HEK293 (cell line): ENCODE data around the gene RNMT.

Source experiments
- CTCF ChIA-PET: fragments of 350-600 bp; formaldehyde crosslinking; extraction: SDS; loops from one replicate; lab custom pipeline; 2021; ENCODE audit warnings: antibody characterized with exemption; lab: Yijun Ruan, JAX
- POLR2A ChIA-PET: fragments of 300-600 bp; formaldehyde crosslinking; extraction: SDS; loops from one replicate; lab custom pipeline; 2020; ENCODE audit warnings: antibody characterized with exemption, inconsistent platforms; lab: Yijun Ruan, JAX
- H3K27ac ChIP-seq: fragments of 200-500 bp; sonication (Bioruptor generic); 2 replicates; pipeline ENCODE4 v1.5.1; 2014; ENCODE audit warnings: low read depth, low read length, control low read depth, inconsistent platforms; ENCODE audit errors: extremely low read depth
- H3K36me3 ChIP-seq, 2 experiments: fragments of 200-500 bp in 1 of 2; sonication (Bioruptor generic) in 1 of 2; 1 replicate in 1 of 2; 2 replicates in 1 of 2; pipeline ENCODE4 v1.5.1; 2014 to 2017; ENCODE audit warnings: inconsistent platforms in 2 of 2, low read length in 2 of 2; ENCODE audit not compliant: control insufficient read depth in 2 of 2, insufficient read depth in 1 of 2
- H3K4me1 ChIP-seq: fragments of 200-500 bp; sonication (Bioruptor generic); 2 replicates; pipeline ENCODE4 v1.5.1; 2014; ENCODE audit warnings: mild to moderate bottlenecking, low read length, inconsistent platforms; ENCODE audit not compliant: control insufficient read depth, insufficient read depth
- H3K4me3 ChIP-seq: 2 replicates; pipeline ENCODE4 v1.5.1; 2011; ENCODE audit warnings: low read depth, mild to moderate bottlenecking, control low read depth, low read length, moderate library complexity
- H3K9me3 ChIP-seq: fragments of 200-500 bp; sonication (Bioruptor generic); 2 replicates; pipeline ENCODE4 v1.5.1; 2014; ENCODE audit warnings: low read depth, low read length, inconsistent platforms; ENCODE audit not compliant: control insufficient read depth, insufficient read depth
- SP3 ChIP-seq: fragments of 450-650 bp; formaldehyde crosslinking; IDR thresholded peaks from 2 replicates; pipeline ENCODE4 v1.5.1; 2016; ENCODE audit warnings: missing biosample characterization, missing genetic modification characterization
- ZBTB48 ChIP-seq: fragments of 450-650 bp; formaldehyde crosslinking; IDR thresholded peaks from 2 replicates; pipeline ENCODE4 v1.5.1; 2016; ENCODE audit warnings: missing biosample characterization, missing genetic modification characterization
- ZNF19 ChIP-seq: fragments of 450-650 bp; formaldehyde crosslinking; IDR thresholded peaks from 2 replicates; pipeline ENCODE4; 2016; ENCODE audit warnings: missing biosample characterization, missing genetic modification characterization, low read depth
- ZNF202 ChIP-seq: fragments of 450-650 bp; formaldehyde crosslinking; IDR thresholded peaks from 2 replicates; pipeline ENCODE4 v1.5.1; 2016; ENCODE audit warnings: missing biosample characterization, missing genetic modification characterization, borderline replicate concordance
- ZNF214 ChIP-seq: fragments of 450-650 bp; formaldehyde crosslinking; IDR thresholded peaks from 2 replicates; pipeline ENCODE4 v1.5.1; 2017; ENCODE audit warnings: missing biosample characterization, mild to moderate bottlenecking, missing genetic modification characterization, borderline replicate concordance
- ZNF530 ChIP-seq: fragments of 450-650 bp; formaldehyde crosslinking; IDR thresholded peaks from 2 replicates; pipeline ENCODE4 v1.5.1; 2016; ENCODE audit warnings: low read depth, missing biosample characterization, missing genetic modification characterization
- ZNF600 ChIP-seq: fragments of 450-650 bp; formaldehyde crosslinking; IDR thresholded peaks from 2 replicates; pipeline ENCODE4 v1.5.1; 2016; ENCODE audit warnings: missing biosample characterization, missing genetic modification characterization
- ZNF654 ChIP-seq: fragments of 450-650 bp; formaldehyde crosslinking; IDR thresholded peaks from 2 replicates; pipeline ENCODE4 v1.5.1; 2016; ENCODE audit warnings: low read depth, missing biosample characterization, missing genetic modification characterization
- ZNF658 ChIP-seq: fragments of 450-650 bp; formaldehyde crosslinking; IDR thresholded peaks from 2 replicates; pipeline ENCODE4; 2016; ENCODE audit warnings: missing biosample characterization, missing genetic modification characterization
- ZNF677 ChIP-seq: fragments of 450-650 bp; IDR thresholded peaks from 2 replicates; pipeline ENCODE4 v1.5.0; 2018; ENCODE audit warnings: missing biosample characterization, mild to moderate bottlenecking, missing genetic modification characterization, moderate library complexity
- ZNF830 ChIP-seq: fragments of 450-650 bp; IDR thresholded peaks from 2 replicates; pipeline ENCODE4 v1.5.0; 2018; ENCODE audit warnings: missing biosample characterization, missing genetic modification characterization, low read depth, mild to moderate bottlenecking, moderate library complexity
- TF ChIP-seq, protein P1 (sequence below): fragments of 450-650 bp; formaldehyde crosslinking; IDR thresholded peaks from 2 replicates; pipeline ENCODE4 v1.5.1; 2016; ENCODE audit warnings: missing biosample characterization, missing genetic modification characterization
- TF ChIP-seq, protein P2 (sequence below): fragments of 450-650 bp; formaldehyde crosslinking; IDR thresholded peaks from 2 replicates; pipeline ENCODE4 v1.5.1; 2016; ENCODE audit warnings: missing biosample characterization, missing genetic modification characterization, low read depth
- TF ChIP-seq, protein P3 (sequence below): fragments of 450-650 bp; formaldehyde crosslinking; IDR thresholded peaks from 2 replicates; pipeline ENCODE4 v1.5.1; 2016; ENCODE audit warnings: missing biosample characterization, missing genetic modification characterization, borderline replicate concordance
- TF ChIP-seq, protein P4 (sequence below): fragments of 450-650 bp; formaldehyde crosslinking; IDR thresholded peaks from 2 replicates; pipeline ENCODE4 v1.5.1; 2016; ENCODE audit warnings: missing biosample characterization, missing genetic modification characterization

Gene RNMT

DNA sequence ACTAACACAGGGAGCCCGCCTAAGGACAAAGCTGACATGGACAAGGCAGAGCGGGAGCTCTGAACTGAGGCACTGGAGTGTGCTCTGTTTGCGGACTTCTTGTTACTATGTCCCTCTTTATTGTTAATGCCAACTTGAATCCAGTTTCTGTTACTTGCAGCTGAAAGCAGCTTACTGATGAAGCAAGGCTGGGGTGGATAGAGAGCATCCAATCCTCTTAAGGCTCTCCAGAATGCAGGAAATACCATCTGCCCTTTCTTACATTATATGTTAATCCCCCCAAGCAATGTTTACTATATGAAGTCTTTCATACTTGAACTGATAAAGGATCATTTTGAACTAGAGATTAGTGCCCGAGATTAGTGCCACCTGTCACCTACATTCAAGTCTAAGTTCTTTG lies 9.6 kb upstream of the RNMT start:
- POLR2A ChIA-PET, result no interaction called here
- H3K9me3 ChIP-seq, result no peaks in the 10 kb centered on the region; the same call in 1 of the 2 replicates
- no peak overlapping the region for H3K27ac ChIP-seq
- CTCF ChIA-PET, result no interaction called here
- H3K4me3 ChIP-seq, result no peak overlapping the region
- TF ChIP-seq ZNF600 (tag by site-specific recombination) (no peak), ZNF214 (tag by site-specific recombination) (no peak), ZNF830 (no peak), ZNF202 (tag by site-specific recombination) (no peak), ZNF677 (no peak), ZBTB48 (no peak), ZNF19 (no peak), SP3 (no peak), ZNF654 (tag by site-specific recombination) (no peak), ZNF530 (tag by site-specific recombination) (no peak), ZNF658 (tag by site-specific recombination) (no peak)
- TF ChIP-seq, protein P1, sequence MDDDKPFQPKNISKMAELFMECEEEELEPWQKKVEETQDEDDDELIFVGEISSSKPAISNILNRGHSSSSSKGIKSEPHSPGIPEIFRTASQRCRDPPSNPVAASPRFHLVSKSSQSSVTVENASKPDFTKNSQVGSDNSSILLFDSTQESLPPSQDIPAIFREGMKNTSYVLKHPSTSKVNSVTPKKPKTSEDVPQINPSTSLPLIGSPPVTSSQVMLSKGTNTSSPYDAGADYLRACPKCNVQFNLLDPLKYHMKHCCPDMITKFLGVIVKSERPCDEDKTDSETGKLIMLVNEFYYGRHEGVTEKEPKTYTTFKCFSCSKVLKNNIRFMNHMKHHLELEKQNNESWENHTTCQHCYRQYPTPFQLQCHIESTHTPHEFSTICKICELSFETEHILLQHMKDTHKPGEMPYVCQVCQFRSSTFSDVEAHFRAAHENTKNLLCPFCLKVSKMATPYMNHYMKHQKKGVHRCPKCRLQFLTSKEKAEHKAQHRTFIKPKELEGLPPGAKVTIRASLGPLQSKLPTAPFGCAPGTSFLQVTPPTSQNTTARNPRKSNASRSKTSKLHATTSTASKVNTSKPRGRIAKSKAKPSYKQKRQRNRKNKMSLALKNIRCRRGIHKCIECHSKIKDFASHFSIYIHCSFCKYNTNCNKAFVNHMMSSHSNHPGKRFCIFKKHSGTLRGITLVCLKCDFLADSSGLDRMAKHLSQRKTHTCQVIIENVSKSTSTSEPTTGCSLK, result no peak
- TF ChIP-seq, protein P2, sequence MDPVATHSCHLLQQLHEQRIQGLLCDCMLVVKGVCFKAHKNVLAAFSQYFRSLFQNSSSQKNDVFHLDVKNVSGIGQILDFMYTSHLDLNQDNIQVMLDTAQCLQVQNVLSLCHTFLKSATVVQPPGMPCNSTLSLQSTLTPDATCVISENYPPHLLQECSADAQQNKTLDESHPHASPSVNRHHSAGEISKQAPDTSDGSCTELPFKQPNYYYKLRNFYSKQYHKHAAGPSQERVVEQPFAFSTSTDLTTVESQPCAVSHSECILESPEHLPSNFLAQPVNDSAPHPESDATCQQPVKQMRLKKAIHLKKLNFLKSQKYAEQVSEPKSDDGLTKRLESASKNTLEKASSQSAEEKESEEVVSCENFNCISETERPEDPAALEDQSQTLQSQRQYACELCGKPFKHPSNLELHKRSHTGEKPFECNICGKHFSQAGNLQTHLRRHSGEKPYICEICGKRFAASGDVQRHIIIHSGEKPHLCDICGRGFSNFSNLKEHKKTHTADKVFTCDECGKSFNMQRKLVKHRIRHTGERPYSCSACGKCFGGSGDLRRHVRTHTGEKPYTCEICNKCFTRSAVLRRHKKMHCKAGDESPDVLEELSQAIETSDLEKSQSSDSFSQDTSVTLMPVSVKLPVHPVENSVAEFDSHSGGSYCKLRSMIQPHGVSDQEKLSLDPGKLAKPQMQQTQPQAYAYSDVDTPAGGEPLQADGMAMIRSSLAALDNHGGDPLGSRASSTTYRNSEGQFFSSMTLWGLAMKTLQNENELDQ (tag by site-specific recombination), result no peak
- TF ChIP-seq, protein P3, sequence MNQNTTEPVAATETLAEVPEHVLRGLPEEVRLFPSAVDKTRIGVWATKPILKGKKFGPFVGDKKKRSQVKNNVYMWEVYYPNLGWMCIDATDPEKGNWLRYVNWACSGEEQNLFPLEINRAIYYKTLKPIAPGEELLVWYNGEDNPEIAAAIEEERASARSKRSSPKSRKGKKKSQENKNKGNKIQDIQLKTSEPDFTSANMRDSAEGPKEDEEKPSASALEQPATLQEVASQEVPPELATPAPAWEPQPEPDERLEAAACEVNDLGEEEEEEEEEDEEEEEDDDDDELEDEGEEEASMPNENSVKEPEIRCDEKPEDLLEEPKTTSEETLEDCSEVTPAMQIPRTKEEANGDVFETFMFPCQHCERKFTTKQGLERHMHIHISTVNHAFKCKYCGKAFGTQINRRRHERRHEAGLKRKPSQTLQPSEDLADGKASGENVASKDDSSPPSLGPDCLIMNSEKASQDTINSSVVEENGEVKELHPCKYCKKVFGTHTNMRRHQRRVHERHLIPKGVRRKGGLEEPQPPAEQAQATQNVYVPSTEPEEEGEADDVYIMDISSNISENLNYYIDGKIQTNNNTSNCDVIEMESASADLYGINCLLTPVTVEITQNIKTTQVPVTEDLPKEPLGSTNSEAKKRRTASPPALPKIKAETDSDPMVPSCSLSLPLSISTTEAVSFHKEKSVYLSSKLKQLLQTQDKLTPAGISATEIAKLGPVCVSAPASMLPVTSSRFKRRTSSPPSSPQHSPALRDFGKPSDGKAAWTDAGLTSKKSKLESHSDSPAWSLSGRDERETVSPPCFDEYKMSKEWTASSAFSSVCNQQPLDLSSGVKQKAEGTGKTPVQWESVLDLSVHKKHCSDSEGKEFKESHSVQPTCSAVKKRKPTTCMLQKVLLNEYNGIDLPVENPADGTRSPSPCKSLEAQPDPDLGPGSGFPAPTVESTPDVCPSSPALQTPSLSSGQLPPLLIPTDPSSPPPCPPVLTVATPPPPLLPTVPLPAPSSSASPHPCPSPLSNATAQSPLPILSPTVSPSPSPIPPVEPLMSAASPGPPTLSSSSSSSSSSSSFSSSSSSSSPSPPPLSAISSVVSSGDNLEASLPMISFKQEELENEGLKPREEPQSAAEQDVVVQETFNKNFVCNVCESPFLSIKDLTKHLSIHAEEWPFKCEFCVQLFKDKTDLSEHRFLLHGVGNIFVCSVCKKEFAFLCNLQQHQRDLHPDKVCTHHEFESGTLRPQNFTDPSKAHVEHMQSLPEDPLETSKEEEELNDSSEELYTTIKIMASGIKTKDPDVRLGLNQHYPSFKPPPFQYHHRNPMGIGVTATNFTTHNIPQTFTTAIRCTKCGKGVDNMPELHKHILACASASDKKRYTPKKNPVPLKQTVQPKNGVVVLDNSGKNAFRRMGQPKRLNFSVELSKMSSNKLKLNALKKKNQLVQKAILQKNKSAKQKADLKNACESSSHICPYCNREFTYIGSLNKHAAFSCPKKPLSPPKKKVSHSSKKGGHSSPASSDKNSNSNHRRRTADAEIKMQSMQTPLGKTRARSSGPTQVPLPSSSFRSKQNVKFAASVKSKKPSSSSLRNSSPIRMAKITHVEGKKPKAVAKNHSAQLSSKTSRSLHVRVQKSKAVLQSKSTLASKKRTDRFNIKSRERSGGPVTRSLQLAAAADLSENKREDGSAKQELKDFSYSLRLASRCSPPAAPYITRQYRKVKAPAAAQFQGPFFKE (tag by site-specific recombination), result no peak
- TF ChIP-seq, protein P4, sequence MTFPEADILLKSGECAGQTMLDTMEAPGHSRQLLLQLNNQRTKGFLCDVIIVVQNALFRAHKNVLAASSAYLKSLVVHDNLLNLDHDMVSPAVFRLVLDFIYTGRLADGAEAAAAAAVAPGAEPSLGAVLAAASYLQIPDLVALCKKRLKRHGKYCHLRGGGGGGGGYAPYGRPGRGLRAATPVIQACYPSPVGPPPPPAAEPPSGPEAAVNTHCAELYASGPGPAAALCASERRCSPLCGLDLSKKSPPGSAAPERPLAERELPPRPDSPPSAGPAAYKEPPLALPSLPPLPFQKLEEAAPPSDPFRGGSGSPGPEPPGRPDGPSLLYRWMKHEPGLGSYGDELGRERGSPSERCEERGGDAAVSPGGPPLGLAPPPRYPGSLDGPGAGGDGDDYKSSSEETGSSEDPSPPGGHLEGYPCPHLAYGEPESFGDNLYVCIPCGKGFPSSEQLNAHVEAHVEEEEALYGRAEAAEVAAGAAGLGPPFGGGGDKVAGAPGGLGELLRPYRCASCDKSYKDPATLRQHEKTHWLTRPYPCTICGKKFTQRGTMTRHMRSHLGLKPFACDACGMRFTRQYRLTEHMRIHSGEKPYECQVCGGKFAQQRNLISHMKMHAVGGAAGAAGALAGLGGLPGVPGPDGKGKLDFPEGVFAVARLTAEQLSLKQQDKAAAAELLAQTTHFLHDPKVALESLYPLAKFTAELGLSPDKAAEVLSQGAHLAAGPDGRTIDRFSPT (tag by site-specific recombination), result no peak
- no peaks in the 10 kb centered on the region for H3K36me3 ChIP-seq
- H3K4me1 ChIP-seq, result no peaks in the 10 kb centered on the region
